Liver (tissue), 9 donors: ENCODE measurements around the gene ADORA2B. TPM values are rescaled to one million over a fixed set of nuclear protein-coding genes. Genes with fewer than 3 reads are reported as not detected.

Experiments used
- DNase-seq: peaks from one replicate; pipeline ENCODE4 v3.0.0-alpha.2; 2017; ENCODE audit warnings: low spot score
- H3K27ac ChIP-seq, 2 donors: one replicate each; pipeline ENCODE4 v1.7.0; 2013; ENCODE audit warnings: inconsistent platforms in 2 of 2, low read length in 2 of 2, control low read depth in 1 of 2, low read depth in 1 of 2, mild to moderate bottlenecking in 1 of 2
- H3K27me3 ChIP-seq, 4 donors: one replicate each; pipeline versions ENCODE4 v1.6.1 to v1.7.0; 2013; ENCODE audit warnings: low read length in 3 of 4, inconsistent platforms in 1 of 4, mild to moderate bottlenecking in 1 of 4, moderate library complexity in 1 of 4; ENCODE audit not compliant: control insufficient read depth in 4 of 4, insufficient read depth in 4 of 4
- H3K36me3 ChIP-seq, 4 donors: one replicate each; pipeline versions ENCODE4 v1.6.1 to v1.7.0; 2013; ENCODE audit warnings: low read length in 3 of 4, mild to moderate bottlenecking in 3 of 4, low read depth in 1 of 4, moderate library complexity in 1 of 4; ENCODE audit not compliant: control insufficient read depth in 4 of 4, insufficient read depth in 3 of 4
- H3K4me1 ChIP-seq, 4 donors: one replicate each; pipeline versions ENCODE4 v1.6.1 to v1.7.0; 2013; ENCODE audit warnings: low read length in 3 of 4, mild to moderate bottlenecking in 3 of 4, moderate library complexity in 1 of 4; ENCODE audit not compliant: control insufficient read depth in 4 of 4, insufficient read depth in 4 of 4
- H3K4me3 ChIP-seq, 3 donors: one replicate each; pipeline versions ENCODE4 v1.6.1 to v1.7.0; 2013; ENCODE audit warnings: low read length in 3 of 3, control low read depth in 1 of 3, low read depth in 1 of 3, mild to moderate bottlenecking in 1 of 3
- H3K9ac ChIP-seq, 2 donors: one replicate each; pipeline ENCODE4 v1.7.0; 2013; ENCODE audit warnings: low read length in 2 of 2, mild to moderate bottlenecking in 2 of 2, moderate library complexity in 2 of 2, control low read depth in 1 of 2, low read depth in 1 of 2
- H3K9me3 ChIP-seq, 4 donors: one replicate each; pipeline versions ENCODE4 v1.6.1 to v1.7.0; 2013; ENCODE audit warnings: low read length in 3 of 4; ENCODE audit not compliant: control insufficient read depth in 4 of 4
- EGR1 ChIP-seq, 2 donors: IDR thresholded peaks; 2 replicates each; pipeline ENCODE4 v1.6.1; 2016 to 2018; ENCODE audit warnings: antibody characterized with exemption in 2 of 2, low read depth in 2 of 2
- FOXA1 ChIP-seq: IDR thresholded peaks from 2 replicates; pipeline ENCODE4 v1.6.1; 2016; ENCODE audit warnings: antibody characterized with exemption
- FOXA2 ChIP-seq: IDR thresholded peaks from 2 replicates; pipeline ENCODE4 v1.6.1; 2016; ENCODE audit warnings: antibody characterized with exemption
- HNF4A ChIP-seq, 2 donors: conservative IDR thresholded peaks; 2 replicates each; pipeline ENCODE4 v1.6.1; 2016; ENCODE audit warnings: antibody characterized with exemption in 2 of 2, mild to moderate bottlenecking in 2 of 2
- HNF4G ChIP-seq: IDR thresholded peaks from 2 replicates; pipeline ENCODE4 v1.6.1; 2016; ENCODE audit warnings: antibody characterized with exemption
- JUND ChIP-seq, 2 donors: IDR thresholded peaks; 2 replicates each; pipeline ENCODE4 v1.6.1; 2016; ENCODE audit warnings: antibody characterized with exemption in 2 of 2
- NR2F2 ChIP-seq: IDR thresholded peaks from 2 replicates; pipeline ENCODE4 v1.6.1; 2016; ENCODE audit warnings: antibody characterized with exemption
- RAD21 ChIP-seq, 2 donors: IDR thresholded peaks; 2 replicates each; pipeline ENCODE4 v1.6.1; 2016; ENCODE audit warnings: antibody characterized with exemption in 2 of 2, mild to moderate bottlenecking in 2 of 2
- RXRA ChIP-seq, 2 donors: IDR thresholded peaks; 2 replicates each; pipeline ENCODE4 v1.6.1; 2017 to 2018; ENCODE audit warnings: antibody characterized with exemption in 2 of 2, mild to moderate bottlenecking in 1 of 2
- SP1 ChIP-seq: IDR thresholded peaks from 2 replicates; pipeline ENCODE4 v1.6.1; 2018; ENCODE audit warnings: antibody characterized with exemption, mild to moderate bottlenecking
- YY1 ChIP-seq: IDR thresholded peaks from 2 replicates; pipeline ENCODE4 v1.6.1; 2016; ENCODE audit warnings: antibody characterized with exemption, mild to moderate bottlenecking
- WGBS: extraction: QIAGEN DNeasy Blood & Tissue Kit; methylation state at CpG from one replicate; pipeline ENCODE4 v1.1.7; 2013; 5-methylcytosine and 5-hydroxymethylcytosine counted together
- polyA plus RNA-seq, 2 donors: library from polyadenylated mRNA; stranded (reverse) in 1 of 2; unstranded in 1 of 2; fragments of 200-250 nt in 1 of 2; fragments of >200 nt in 1 of 2; fragmentation: Nextera tagmentation in 1 of 2; extraction: Ambion mirVana in 1 of 2; gene quantifications; one replicate each; pipeline versions ENCODE4 v1.2.1 to v1.2.3, GENCODE V29; 2013 to 2015
- total RNA-seq, 2 donors: library from RNA; depleted of rRNA; stranded (reverse); fragments of >200 nt; gene quantifications; one replicate each; pipeline ENCODE4 v1.2.3, GENCODE V29; 2014
- TF ChIP-seq, protein P1 (sequence below): fragments of 150-350 bp; IDR thresholded peaks from 2 replicates; pipeline ENCODE4 v1.5.1; 2017; ENCODE audit warnings: improper control_type of control experiment, low read depth, low read length; ENCODE audit not compliant: missing input control
- TF ChIP-seq, protein P2 (sequence below): IDR thresholded peaks from 2 replicates; pipeline ENCODE4 v1.6.1; 2016; ENCODE audit warnings: antibody characterized with exemption, mild to moderate bottlenecking
- TF ChIP-seq, protein P3 (sequence below): IDR thresholded peaks from 2 replicates; pipeline ENCODE4 v1.6.1; 2016; ENCODE audit warnings: antibody characterized with exemption
- TF ChIP-seq, protein P4 (sequence below): IDR thresholded peaks from 2 replicates; pipeline ENCODE4 v1.6.1; 2016; ENCODE audit warnings: antibody characterized with exemption
- donor health status: healthy.
- donor health status: healthy.
- donor health status: healthy.
- donor health status: healthy.
- donor health status: healthy.

The ADORA2B gene
- total and polyA plus RNA-seq, 4 donors = 0.24 to 3.3 (median 0.28) TPM

DNA sequence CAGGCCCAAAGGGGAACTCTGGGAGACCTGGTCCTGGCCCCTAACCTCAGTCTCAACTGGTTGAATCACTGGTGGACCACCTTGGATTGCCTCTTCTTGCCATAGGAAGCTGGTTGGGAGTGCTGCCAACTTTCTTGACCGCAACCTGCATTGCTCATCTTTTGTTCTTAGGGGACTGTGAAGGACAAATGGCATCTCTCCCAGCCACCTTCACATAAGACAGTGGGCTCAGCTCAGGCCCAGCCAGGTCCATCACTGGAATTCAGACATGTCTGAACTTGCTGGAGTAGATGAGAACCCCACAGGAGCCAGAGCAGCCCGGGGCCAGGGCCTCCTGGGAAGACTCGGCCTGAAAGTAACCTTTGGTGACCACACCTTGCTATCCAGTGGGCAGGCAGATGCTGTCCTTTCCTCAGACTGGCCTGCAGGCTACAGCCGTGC lies 18.8 kb downstream of the ADORA2B start:
- H3K9ac ChIP-seq = no peak overlapping the region
- DNase-seq = no peak
- no peak overlapping the region for H3K27ac ChIP-seq
- no peaks in the 10 kb centered on the region for H3K27me3 ChIP-seq
- TF ChIP-seq FOXA1 (no peak), EGR1 (IDR thresholded peaks at IDR 0.05; ENCODE audit: low read depth in 2 of 2) (no peak), FOXA2 (no peak), RXRA (IDR thresholded peaks at IDR 0.05) (no peak), JUND (IDR thresholded peaks at IDR 0.05) (no peak), RAD21 (IDR thresholded peaks at IDR 0.05) (no peak), HNF4A (conservative IDR thresholded peaks at IDR 0.05) (no peak), NR2F2 (no peak), HNF4G (no peak)
- TF ChIP-seq, protein P1, sequence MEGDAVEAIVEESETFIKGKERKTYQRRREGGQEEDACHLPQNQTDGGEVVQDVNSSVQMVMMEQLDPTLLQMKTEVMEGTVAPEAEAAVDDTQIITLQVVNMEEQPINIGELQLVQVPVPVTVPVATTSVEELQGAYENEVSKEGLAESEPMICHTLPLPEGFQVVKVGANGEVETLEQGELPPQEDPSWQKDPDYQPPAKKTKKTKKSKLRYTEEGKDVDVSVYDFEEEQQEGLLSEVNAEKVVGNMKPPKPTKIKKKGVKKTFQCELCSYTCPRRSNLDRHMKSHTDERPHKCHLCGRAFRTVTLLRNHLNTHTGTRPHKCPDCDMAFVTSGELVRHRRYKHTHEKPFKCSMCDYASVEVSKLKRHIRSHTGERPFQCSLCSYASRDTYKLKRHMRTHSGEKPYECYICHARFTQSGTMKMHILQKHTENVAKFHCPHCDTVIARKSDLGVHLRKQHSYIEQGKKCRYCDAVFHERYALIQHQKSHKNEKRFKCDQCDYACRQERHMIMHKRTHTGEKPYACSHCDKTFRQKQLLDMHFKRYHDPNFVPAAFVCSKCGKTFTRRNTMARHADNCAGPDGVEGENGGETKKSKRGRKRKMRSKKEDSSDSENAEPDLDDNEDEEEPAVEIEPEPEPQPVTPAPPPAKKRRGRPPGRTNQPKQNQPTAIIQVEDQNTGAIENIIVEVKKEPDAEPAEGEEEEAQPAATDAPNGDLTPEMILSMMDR = no peak
- TF ChIP-seq, protein P2, sequence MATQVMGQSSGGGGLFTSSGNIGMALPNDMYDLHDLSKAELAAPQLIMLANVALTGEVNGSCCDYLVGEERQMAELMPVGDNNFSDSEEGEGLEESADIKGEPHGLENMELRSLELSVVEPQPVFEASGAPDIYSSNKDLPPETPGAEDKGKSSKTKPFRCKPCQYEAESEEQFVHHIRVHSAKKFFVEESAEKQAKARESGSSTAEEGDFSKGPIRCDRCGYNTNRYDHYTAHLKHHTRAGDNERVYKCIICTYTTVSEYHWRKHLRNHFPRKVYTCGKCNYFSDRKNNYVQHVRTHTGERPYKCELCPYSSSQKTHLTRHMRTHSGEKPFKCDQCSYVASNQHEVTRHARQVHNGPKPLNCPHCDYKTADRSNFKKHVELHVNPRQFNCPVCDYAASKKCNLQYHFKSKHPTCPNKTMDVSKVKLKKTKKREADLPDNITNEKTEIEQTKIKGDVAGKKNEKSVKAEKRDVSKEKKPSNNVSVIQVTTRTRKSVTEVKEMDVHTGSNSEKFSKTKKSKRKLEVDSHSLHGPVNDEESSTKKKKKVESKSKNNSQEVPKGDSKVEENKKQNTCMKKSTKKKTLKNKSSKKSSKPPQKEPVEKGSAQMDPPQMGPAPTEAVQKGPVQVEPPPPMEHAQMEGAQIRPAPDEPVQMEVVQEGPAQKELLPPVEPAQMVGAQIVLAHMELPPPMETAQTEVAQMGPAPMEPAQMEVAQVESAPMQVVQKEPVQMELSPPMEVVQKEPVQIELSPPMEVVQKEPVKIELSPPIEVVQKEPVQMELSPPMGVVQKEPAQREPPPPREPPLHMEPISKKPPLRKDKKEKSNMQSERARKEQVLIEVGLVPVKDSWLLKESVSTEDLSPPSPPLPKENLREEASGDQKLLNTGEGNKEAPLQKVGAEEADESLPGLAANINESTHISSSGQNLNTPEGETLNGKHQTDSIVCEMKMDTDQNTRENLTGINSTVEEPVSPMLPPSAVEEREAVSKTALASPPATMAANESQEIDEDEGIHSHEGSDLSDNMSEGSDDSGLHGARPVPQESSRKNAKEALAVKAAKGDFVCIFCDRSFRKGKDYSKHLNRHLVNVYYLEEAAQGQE = no peak
- TF ChIP-seq, protein P3, sequence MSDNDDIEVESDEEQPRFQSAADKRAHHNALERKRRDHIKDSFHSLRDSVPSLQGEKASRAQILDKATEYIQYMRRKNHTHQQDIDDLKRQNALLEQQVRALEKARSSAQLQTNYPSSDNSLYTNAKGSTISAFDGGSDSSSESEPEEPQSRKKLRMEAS = no peak
- peaks cover 3 to 11% (median 7%) of the 10 kb centered on the region in 4 donors for H3K4me1 ChIP-seq
- no peaks in the 10 kb centered on the region for H3K36me3 ChIP-seq
- no peaks in the 10 kb centered on the region for H3K9me3 ChIP-seq
- H3K4me3 ChIP-seq = no peak overlapping the region
- 94% methylated on average over 4 of the region's 4 CpGs for WGBS

DNA sequence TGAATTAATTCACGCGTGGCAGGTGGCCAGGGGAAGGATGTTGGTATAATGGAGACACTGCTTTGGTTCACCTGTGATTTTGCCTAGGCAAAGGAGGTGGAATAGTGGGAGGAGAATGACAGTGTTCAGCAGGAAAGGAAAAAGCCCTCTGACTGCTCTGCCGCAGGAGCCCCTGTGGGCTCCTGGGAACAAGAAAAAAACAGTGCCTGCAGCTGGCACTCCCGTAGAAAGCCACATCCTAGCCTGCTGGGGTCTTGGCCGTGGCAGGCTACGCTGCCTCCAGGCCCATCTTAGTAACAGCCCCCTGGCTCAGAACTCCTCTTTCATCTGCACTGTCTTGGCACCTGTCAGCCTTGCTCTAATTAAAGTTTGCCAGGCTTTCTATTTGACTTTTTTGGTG lies 20.6 kb downstream of the ADORA2B start:
- DNase-seq = no peak
- H3K9me3 ChIP-seq = no peaks in the 10 kb centered on the region
- no peak overlapping the region for H3K27ac ChIP-seq
- no peak overlapping the region for H3K9ac ChIP-seq
- 81% methylated on average over 6 of the region's 6 CpGs for WGBS
- no peaks in the 10 kb centered on the region for H3K36me3 ChIP-seq
- H3K27me3 ChIP-seq = no peaks in the 10 kb centered on the region
- TF ChIP-seq SP1 (no peak), RXRA (IDR thresholded peaks at IDR 0.05) (no peak), YY1 (no peak), EGR1 (IDR thresholded peaks at IDR 0.05; ENCODE audit: low read depth in 2 of 2) (no peak), FOXA1 (no peak), RAD21 (IDR thresholded peaks at IDR 0.05) (no peak), JUND (IDR thresholded peaks at IDR 0.05) (no peak)
- TF ChIP-seq, protein P4, sequence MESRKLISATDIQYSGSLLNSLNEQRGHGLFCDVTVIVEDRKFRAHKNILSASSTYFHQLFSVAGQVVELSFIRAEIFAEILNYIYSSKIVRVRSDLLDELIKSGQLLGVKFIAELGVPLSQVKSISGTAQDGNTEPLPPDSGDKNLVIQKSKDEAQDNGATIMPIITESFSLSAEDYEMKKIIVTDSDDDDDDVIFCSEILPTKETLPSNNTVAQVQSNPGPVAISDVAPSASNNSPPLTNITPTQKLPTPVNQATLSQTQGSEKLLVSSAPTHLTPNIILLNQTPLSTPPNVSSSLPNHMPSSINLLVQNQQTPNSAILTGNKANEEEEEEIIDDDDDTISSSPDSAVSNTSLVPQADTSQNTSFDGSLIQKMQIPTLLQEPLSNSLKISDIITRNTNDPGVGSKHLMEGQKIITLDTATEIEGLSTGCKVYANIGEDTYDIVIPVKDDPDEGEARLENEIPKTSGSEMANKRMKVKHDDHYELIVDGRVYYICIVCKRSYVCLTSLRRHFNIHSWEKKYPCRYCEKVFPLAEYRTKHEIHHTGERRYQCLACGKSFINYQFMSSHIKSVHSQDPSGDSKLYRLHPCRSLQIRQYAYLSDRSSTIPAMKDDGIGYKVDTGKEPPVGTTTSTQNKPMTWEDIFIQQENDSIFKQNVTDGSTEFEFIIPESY = no peak
- TF ChIP-seq, protein P3 = no peak
- H3K4me1 ChIP-seq = peaks cover 3 to 11% (median 7%) of the 10 kb centered on the region in 4 donors
- H3K4me3 ChIP-seq = no peak overlapping the region
